GM23338 (cell line): Measurements from ENCODE around the gene SRRD. TPM values are rescaled to one million over a fixed set of nuclear protein-coding genes. Genes with fewer than 3 reads are reported as not detected.

Experiments
- ATAC-seq: fragments of 200-7000 bp; cut with Tn5 transposase; 3 replicates; pipeline ENCODE4 v1.9.1; 2020
- DNase-seq: peaks from one replicate; pipeline ENCODE4 v3.0.0-alpha.2; 2015; ENCODE audit warnings: low spot score
- H2AFZ ChIP-seq: fragments of 200-600 bp; sonication (generic); 2 replicates; pipeline ENCODE4 v1.8.0; 2016; ENCODE audit warnings: antibody characterized with exemption, mild to moderate bottlenecking, moderate library complexity
- H3F3A ChIP-seq: fragments of 200-600 bp; sonication (generic); replicated peaks from 2 replicates; pipeline ENCODE4 v1.8.0; 2017; ENCODE audit warnings: antibody characterized with exemption, mixed run types, low read depth
- H3K27ac ChIP-seq: fragments of 200-600 bp; sonication (generic); 2 replicates; pipeline ENCODE4 v1.6.1; 2016; ENCODE audit warnings: low read depth
- H3K27me3 ChIP-seq: fragments of 200-600 bp; sonication (generic); 2 replicates; pipeline ENCODE4 v1.8.0; 2016; ENCODE audit warnings: mild to moderate bottlenecking, mixed run types, moderate library complexity; ENCODE audit not compliant: insufficient read depth
- H3K36me3 ChIP-seq: fragments of 200-600 bp; sonication (generic); 2 replicates; pipeline ENCODE4 v1.8.0; 2016; ENCODE audit warnings: mild to moderate bottlenecking; ENCODE audit not compliant: insufficient read depth
- H3K4me1 ChIP-seq: fragments of 200-600 bp; sonication (generic); 2 replicates; pipeline ENCODE4 v1.8.0; 2016; ENCODE audit warnings: mild to moderate bottlenecking, moderate library complexity; ENCODE audit not compliant: insufficient read depth
- H3K4me2 ChIP-seq: fragments of 200-600 bp; sonication (generic); 2 replicates; pipeline ENCODE4 v1.7.1; 2017; ENCODE audit warnings: mixed run types
- H3K4me3 ChIP-seq: fragments of 200-600 bp; sonication (generic); 2 replicates; pipeline ENCODE4 v1.6.1; 2016; ENCODE audit warnings: mixed run types
- H3K79me2 ChIP-seq: fragments of 200-600 bp; sonication (generic); replicated peaks from 2 replicates; pipeline ENCODE4 v1.8.0; 2017; ENCODE audit warnings: mild to moderate bottlenecking; ENCODE audit not compliant: insufficient read depth
- H3K9me2 ChIP-seq: fragments of 200-600 bp; sonication (generic); 2 replicates; pipeline ENCODE4 v1.8.0; 2017; ENCODE audit not compliant: insufficient read depth
- H4K20me1 ChIP-seq: fragments of 200-600 bp; sonication (generic); replicated peaks from 2 replicates; pipeline ENCODE4 v1.8.0; 2017; ENCODE audit warnings: mild to moderate bottlenecking; ENCODE audit not compliant: insufficient read depth
- H3K27ac Mint-ChIP-seq: 2 replicates; pipeline ENCODE4 v1.8.0; 2020; ENCODE audit warnings: inconsistent platforms, mild to moderate bottlenecking, moderate library complexity, mixed read lengths
- H3K27me3 Mint-ChIP-seq: 3 replicates; pipeline ENCODE4 v1.8.0; 2022; ENCODE audit warnings: low read depth, mild to moderate bottlenecking, moderate library complexity, mixed read lengths, inconsistent platforms; ENCODE audit not compliant: insufficient read depth, poor library complexity
- H3K36me3 Mint-ChIP-seq: 3 replicates; pipeline ENCODE4 v1.8.0; 2021; ENCODE audit warnings: low read depth, mild to moderate bottlenecking, inconsistent platforms, moderate library complexity, mixed read lengths
- H3K4me1 Mint-ChIP-seq: 3 replicates; pipeline ENCODE4 v1.8.0; 2020; ENCODE audit warnings: mild to moderate bottlenecking, inconsistent platforms, mixed read lengths
- H3K4me3 Mint-ChIP-seq: 3 replicates; pipeline ENCODE4 v1.8.0; 2021; ENCODE audit warnings: moderate library complexity, mild to moderate bottlenecking, inconsistent platforms, mixed read lengths
- H3K9me3 Mint-ChIP-seq: 3 replicates; pipeline ENCODE4 v1.8.0; 2020; ENCODE audit warnings: moderate library complexity, mild to moderate bottlenecking, inconsistent platforms, mixed read lengths
- CREB1 ChIP-seq: fragments of 250-450 bp; sonication (Bioruptor Pico); IDR thresholded peaks from 2 replicates; pipeline ENCODE4 v1.5.0; 2020; ENCODE audit warnings: low read depth, mild to moderate bottlenecking, moderate library complexity
- CTCF ChIP-seq, 2 experiments: fragments of 200-600 bp in 1 of 2; sonication (generic) in 1 of 2; conservative IDR thresholded peaks; 2 replicates each; pipeline versions ENCODE4 v1.5.1 to v1.6.1; 2016 to 2017; ENCODE audit warnings: antibody characterized with exemption in 2 of 2, low read depth in 2 of 2, mild to moderate bottlenecking in 2 of 2, moderate library complexity in 1 of 2
- EZH2 ChIP-seq: fragments of 200-600 bp; sonication (generic); IDR thresholded peaks from one replicate; pipeline ENCODE4 v1.8.0; 2017; ENCODE audit warnings: antibody characterized with exemption, mild to moderate bottlenecking, low read depth; ENCODE audit not compliant: unreplicated experiment
- EZH2phosphoT487 ChIP-seq: fragments of 200-600 bp; sonication (generic); IDR thresholded peaks from one replicate; pipeline ENCODE4 v1.8.1; 2018; ENCODE audit warnings: antibody characterized with exemption; ENCODE audit not compliant: unreplicated experiment
- JUNB ChIP-seq: IDR thresholded peaks from one replicate; pipeline ENCODE4 v1.6.1; 2016; ENCODE audit warnings: antibody characterized with exemption; ENCODE audit not compliant: unreplicated experiment
- NANOG ChIP-seq: IDR thresholded peaks from 2 replicates; pipeline ENCODE4 v1.6.1; 2016; ENCODE audit warnings: antibody characterized with exemption, borderline replicate concordance
- POLR2AphosphoS5 ChIP-seq: IDR thresholded peaks from 2 replicates; pipeline ENCODE4 v1.6.1; 2016; ENCODE audit warnings: antibody characterized with exemption, low read depth
- STAT1 ChIP-seq: IDR thresholded peaks from one replicate; pipeline ENCODE4 v1.6.1; 2016; ENCODE audit warnings: antibody characterized with exemption; ENCODE audit not compliant: unreplicated experiment
- ZNF114 ChIP-seq: fragments of 250-450 bp; sonication (Bioruptor Pico); IDR thresholded peaks from 2 replicates; pipeline ENCODE4 v1.5.0; 2020; ENCODE audit warnings: mild to moderate bottlenecking, moderate library complexity
- ZNF331 ChIP-seq: fragments of 250-450 bp; sonication (Bioruptor Pico); IDR thresholded peaks from 2 replicates; pipeline ENCODE4 v1.5.0; 2020; ENCODE audit warnings: low read depth, mild to moderate bottlenecking, moderate library complexity
- ZNF462 ChIP-seq: fragments of 250-450 bp; sonication (Bioruptor Pico); IDR thresholded peaks from 2 replicates; pipeline ENCODE4 v1.5.0; 2020; ENCODE audit warnings: mild to moderate bottlenecking, moderate library complexity
- polyA plus RNA-seq: library from polyadenylated mRNA; unstranded; fragments of >200 nt; fragmentation: Nextera tagmentation; extraction: Ambion mirVana; gene quantifications from 2 replicates; pipeline ENCODE4 v1.2.1, GENCODE V29; 2016
- total RNA-seq: library from RNA; depleted of rRNA; stranded (reverse); fragments of >200 nt; shearing (Covaris generic); gene quantifications from 2 replicates; pipeline ENCODE4 v1.2.3, GENCODE V29; 2014
- TF ChIP-seq, protein P1 (sequence below): IDR thresholded peaks from one replicate; pipeline ENCODE4 v1.6.1; 2018; ENCODE audit warnings: antibody characterized with exemption; ENCODE audit not compliant: unreplicated experiment
- TF ChIP-seq, protein P2 (sequence below): IDR thresholded peaks from 2 replicates; pipeline ENCODE4 v1.6.1; 2016; ENCODE audit warnings: antibody characterized with exemption

Gene SRRD
- total and polyA plus RNA-seq, 2 experiments from 2014 or later, result 17.8 to 23.2 TPM

DNA sequence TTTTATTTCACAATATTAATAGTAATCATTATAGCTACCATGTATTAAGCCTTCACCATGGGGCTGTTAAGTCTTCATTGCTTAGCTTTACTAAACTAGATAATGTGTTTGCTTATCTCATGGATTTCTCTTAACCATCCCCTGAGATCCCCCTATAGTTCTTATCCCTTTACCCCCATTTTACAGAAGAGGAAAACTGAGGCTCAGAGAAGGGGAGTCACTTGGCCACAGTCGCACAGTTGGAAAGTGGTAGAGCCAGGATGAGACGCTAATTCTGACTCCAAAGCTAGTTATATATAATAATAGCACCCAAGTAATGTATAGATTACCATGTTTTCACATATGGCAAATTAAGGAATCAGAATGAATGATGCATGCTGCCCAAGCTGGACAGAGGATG is 38.3 kb downstream of the SRRD start:
- H3K79me2 ChIP-seq, result no peaks in the 10 kb centered on the region
- Mint-ChIP-seq H3K9me3 (no peaks in the 10 kb centered on the region), H3K36me3 (peaks cover 28% of the 10 kb centered on the region), H3K27me3 (peaks cover 2% of the 10 kb centered on the region), H3K27ac (no peak overlapping the region), H3K4me1 (no peaks in the 10 kb centered on the region), H3K4me3 (no peak overlapping the region)
- ATAC-seq, result no peak
- no peaks in the 10 kb centered on the region for H3K4me1 ChIP-seq
- H3K36me3 ChIP-seq, result peaks cover 22% of the 10 kb centered on the region
- H3K9me2 ChIP-seq, result no peaks in the 10 kb centered on the region
- peaks cover 3% of the 10 kb centered on the region for H3F3A ChIP-seq
- TF ChIP-seq EZH2 (no peak), ZNF114 (CRISPR knock-in tag) (no peak), CREB1 (CRISPR knock-in tag) (no peak), STAT1 (no peak), ZNF462 (CRISPR knock-in tag) (no peak), ZNF331 (CRISPR knock-in tag) (no peak), POLR2AphosphoS5 (no peak), EZH2phosphoT487 (no peak), NANOG (no peak), CTCF (conservative IDR thresholded peaks at IDR 0.05; ENCODE audit: low read depth in 2 of 2) (no peak), JUNB (no peak)
- TF ChIP-seq, protein P1, sequence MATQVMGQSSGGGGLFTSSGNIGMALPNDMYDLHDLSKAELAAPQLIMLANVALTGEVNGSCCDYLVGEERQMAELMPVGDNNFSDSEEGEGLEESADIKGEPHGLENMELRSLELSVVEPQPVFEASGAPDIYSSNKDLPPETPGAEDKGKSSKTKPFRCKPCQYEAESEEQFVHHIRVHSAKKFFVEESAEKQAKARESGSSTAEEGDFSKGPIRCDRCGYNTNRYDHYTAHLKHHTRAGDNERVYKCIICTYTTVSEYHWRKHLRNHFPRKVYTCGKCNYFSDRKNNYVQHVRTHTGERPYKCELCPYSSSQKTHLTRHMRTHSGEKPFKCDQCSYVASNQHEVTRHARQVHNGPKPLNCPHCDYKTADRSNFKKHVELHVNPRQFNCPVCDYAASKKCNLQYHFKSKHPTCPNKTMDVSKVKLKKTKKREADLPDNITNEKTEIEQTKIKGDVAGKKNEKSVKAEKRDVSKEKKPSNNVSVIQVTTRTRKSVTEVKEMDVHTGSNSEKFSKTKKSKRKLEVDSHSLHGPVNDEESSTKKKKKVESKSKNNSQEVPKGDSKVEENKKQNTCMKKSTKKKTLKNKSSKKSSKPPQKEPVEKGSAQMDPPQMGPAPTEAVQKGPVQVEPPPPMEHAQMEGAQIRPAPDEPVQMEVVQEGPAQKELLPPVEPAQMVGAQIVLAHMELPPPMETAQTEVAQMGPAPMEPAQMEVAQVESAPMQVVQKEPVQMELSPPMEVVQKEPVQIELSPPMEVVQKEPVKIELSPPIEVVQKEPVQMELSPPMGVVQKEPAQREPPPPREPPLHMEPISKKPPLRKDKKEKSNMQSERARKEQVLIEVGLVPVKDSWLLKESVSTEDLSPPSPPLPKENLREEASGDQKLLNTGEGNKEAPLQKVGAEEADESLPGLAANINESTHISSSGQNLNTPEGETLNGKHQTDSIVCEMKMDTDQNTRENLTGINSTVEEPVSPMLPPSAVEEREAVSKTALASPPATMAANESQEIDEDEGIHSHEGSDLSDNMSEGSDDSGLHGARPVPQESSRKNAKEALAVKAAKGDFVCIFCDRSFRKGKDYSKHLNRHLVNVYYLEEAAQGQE, result no peak
- TF ChIP-seq, protein P2, sequence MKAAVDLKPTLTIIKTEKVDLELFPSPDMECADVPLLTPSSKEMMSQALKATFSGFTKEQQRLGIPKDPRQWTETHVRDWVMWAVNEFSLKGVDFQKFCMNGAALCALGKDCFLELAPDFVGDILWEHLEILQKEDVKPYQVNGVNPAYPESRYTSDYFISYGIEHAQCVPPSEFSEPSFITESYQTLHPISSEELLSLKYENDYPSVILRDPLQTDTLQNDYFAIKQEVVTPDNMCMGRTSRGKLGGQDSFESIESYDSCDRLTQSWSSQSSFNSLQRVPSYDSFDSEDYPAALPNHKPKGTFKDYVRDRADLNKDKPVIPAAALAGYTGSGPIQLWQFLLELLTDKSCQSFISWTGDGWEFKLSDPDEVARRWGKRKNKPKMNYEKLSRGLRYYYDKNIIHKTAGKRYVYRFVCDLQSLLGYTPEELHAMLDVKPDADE, result no peak
- no peak overlapping the region for H2AFZ ChIP-seq
- H3K27ac ChIP-seq, result 0 out of 2 replicates have a peak overlapping the region, but pooled peaks have one; percentile 63
- no peak for DNase-seq
- H4K20me1 ChIP-seq, result no peaks in the 10 kb centered on the region
- no peak overlapping the region for H3K4me2 ChIP-seq
- no peaks in the 10 kb centered on the region for H3K27me3 ChIP-seq
- no peak overlapping the region for H3K4me3 ChIP-seq
